H9 (cell line): ENCODE results near the gene MX2. TPM values are rescaled to one million over a fixed set of nuclear protein-coding genes. Genes with fewer than 3 reads are reported as not detected.

Experiments
- DNase-seq: peaks from one replicate; pipeline ENCODE4 v3.0.0-alpha.2; 2017
- H2AFZ ChIP-seq: one replicate; pipeline ENCODE4 v1.6.1; 2013; ENCODE audit warnings: mild to moderate bottlenecking, low read length, control low read depth, moderate library complexity
- H2AK5ac ChIP-seq: 2 replicates; pipeline ENCODE4 v1.6.1; 2013; ENCODE audit warnings: low read length, control low read depth, mixed read lengths; ENCODE audit not compliant: insufficient read length
- H2BK120ac ChIP-seq: one replicate; pipeline ENCODE4 v1.6.1; 2013; ENCODE audit warnings: low read depth, mild to moderate bottlenecking, low read length, control low read depth, inconsistent platforms; ENCODE audit not compliant: poor library complexity, severe bottlenecking
- H2BK12ac ChIP-seq: 2 replicates; pipeline ENCODE4 v1.6.1; 2013; ENCODE audit warnings: low read length, control low read depth, mixed read lengths, low read depth; ENCODE audit not compliant: insufficient read length
- H2BK15ac ChIP-seq: 2 replicates; pipeline ENCODE4 v1.6.1; 2013; ENCODE audit warnings: low read depth, low read length, control low read depth
- H2BK20ac ChIP-seq: one replicate; pipeline ENCODE4 v1.6.1; 2013; ENCODE audit warnings: low read depth, mild to moderate bottlenecking, low read length, control low read depth, inconsistent platforms; ENCODE audit not compliant: poor library complexity, severe bottlenecking
- H2BK5ac ChIP-seq: 2 replicates; pipeline ENCODE4 v1.6.1; 2013; ENCODE audit warnings: low read length, control low read depth, mixed read lengths; ENCODE audit not compliant: insufficient read length
- H3K14ac ChIP-seq: 2 replicates; pipeline ENCODE4 v1.6.1; 2013; ENCODE audit warnings: low read length, control low read depth; ENCODE audit not compliant: insufficient read depth
- H3K18ac ChIP-seq: 2 replicates; pipeline ENCODE4 v1.6.1; 2013; ENCODE audit warnings: low read depth, mild to moderate bottlenecking, mixed read lengths, low read length, control low read depth; ENCODE audit not compliant: insufficient read length
- H3K23ac ChIP-seq: 2 replicates; pipeline ENCODE4 v1.6.1; 2013; ENCODE audit warnings: low read length, control low read depth, mixed read lengths, low read depth; ENCODE audit not compliant: insufficient read length
- H3K23me2 ChIP-seq: 2 replicates; pipeline ENCODE4 v1.6.1; 2013; ENCODE audit warnings: low read depth, mild to moderate bottlenecking, mixed read lengths, low read length, control low read depth; ENCODE audit not compliant: insufficient read length, poor library complexity, severe bottlenecking
- H3K27ac ChIP-seq: 2 replicates; pipeline ENCODE4 v1.5.1; 2013; ENCODE audit warnings: low read length, control low read depth, mixed read lengths, low read depth; ENCODE audit not compliant: insufficient read length
- H3K27me3 ChIP-seq: 2 replicates; pipeline ENCODE4 v1.6.1; 2013; ENCODE audit warnings: low read length, control low read depth, inconsistent platforms; ENCODE audit not compliant: insufficient read depth
- H3K4ac ChIP-seq: 2 replicates; pipeline ENCODE4 v1.6.1; 2013; ENCODE audit warnings: low read depth, mild to moderate bottlenecking, control low read depth, inconsistent platforms, low read length, moderate library complexity
- H3K4me1 ChIP-seq: 2 replicates; pipeline ENCODE4 v1.6.1; 2013; ENCODE audit warnings: low read length, control low read depth, inconsistent platforms; ENCODE audit not compliant: insufficient read depth
- H3K4me2 ChIP-seq: 2 replicates; pipeline ENCODE4 v1.6.1; 2013; ENCODE audit warnings: low read length, control low read depth, mixed read lengths; ENCODE audit not compliant: insufficient read length, insufficient read depth
- H3K56ac ChIP-seq: 2 replicates; pipeline ENCODE4 v1.6.1; 2013; ENCODE audit warnings: low read depth, mild to moderate bottlenecking, mixed read lengths, low read length, control low read depth; ENCODE audit not compliant: insufficient read length
- H3K79me1 ChIP-seq: 2 replicates; pipeline ENCODE4 v1.6.1; 2013; ENCODE audit warnings: low read depth, mild to moderate bottlenecking, moderate library complexity, low read length, control low read depth, inconsistent platforms; ENCODE audit not compliant: insufficient read depth, poor library complexity, severe bottlenecking
- H3K79me2 ChIP-seq: 2 replicates; pipeline ENCODE4 v1.6.1; 2013; ENCODE audit warnings: low read length, control low read depth, inconsistent platforms; ENCODE audit not compliant: insufficient read depth
- H3K9ac ChIP-seq: 2 replicates; pipeline ENCODE4 v1.6.1; 2013; ENCODE audit warnings: low read length, control low read depth, mixed read lengths; ENCODE audit not compliant: insufficient read length; ENCODE audit errors: extremely low read depth
- H3K9me3 ChIP-seq: one replicate; pipeline ENCODE4 v1.6.1; 2013; ENCODE audit warnings: low read depth, low read length, inconsistent platforms; ENCODE audit not compliant: control insufficient read depth
- H3T11ph ChIP-seq: one replicate; pipeline ENCODE4 v1.6.1; 2013; ENCODE audit warnings: mild to moderate bottlenecking, low read length, control low read depth, inconsistent platforms
- H4K20me1 ChIP-seq: one replicate; pipeline ENCODE4 v1.6.1; 2013; ENCODE audit not compliant: control insufficient read depth, insufficient read length, insufficient read depth
- H4K5ac ChIP-seq: 2 replicates; pipeline ENCODE4 v1.6.1; 2013; ENCODE audit warnings: low read depth, mild to moderate bottlenecking, mixed read lengths, low read length, control low read depth; ENCODE audit not compliant: insufficient read length
- H4K8ac ChIP-seq: replicated peaks from 2 replicates; pipeline ENCODE4 v1.6.1; 2013; ENCODE audit warnings: low read length, control low read depth, mixed read lengths, low read depth; ENCODE audit not compliant: insufficient read length
- H4K91ac ChIP-seq: 2 replicates; pipeline ENCODE4 v1.6.1; 2013; ENCODE audit warnings: low read depth, mild to moderate bottlenecking, moderate library complexity, mixed read lengths, low read length, control low read depth; ENCODE audit not compliant: insufficient read length
- H3K27ac Mint-ChIP-seq, 3 experiments: 2 replicates in 2 of 3; 3 replicates in 1 of 3; pipeline ENCODE4 v1.8.0; 2020 to 2021; ENCODE audit warnings: mixed read lengths in 3 of 3, mild to moderate bottlenecking in 1 of 3, moderate library complexity in 1 of 3
- H3K27me3 Mint-ChIP-seq: 2 replicates; pipeline ENCODE4 v1.8.0; 2021; ENCODE audit warnings: low read depth, mild to moderate bottlenecking, moderate library complexity, mixed read lengths
- H3K36me3 Mint-ChIP-seq, 3 experiments: 2 replicates in 2 of 3; 3 replicates in 1 of 3; pipeline ENCODE4 v1.8.0; 2020 to 2021; ENCODE audit warnings: low read depth in 3 of 3, mixed read lengths in 3 of 3; ENCODE audit not compliant: insufficient read depth in 1 of 3
- H3K4me1 Mint-ChIP-seq, 2 experiments: 2 replicates each; pipeline ENCODE4 v1.8.0; 2020; ENCODE audit warnings: mixed read lengths in 2 of 2
- H3K4me3 Mint-ChIP-seq, 2 experiments: 2 replicates in 1 of 2; 3 replicates in 1 of 2; pipeline ENCODE4 v1.8.0; 2020 to 2021; ENCODE audit warnings: mild to moderate bottlenecking in 2 of 2, mixed read lengths in 2 of 2, moderate library complexity in 1 of 2
- H3K9me3 Mint-ChIP-seq, 2 experiments: 2 replicates in 1 of 2; 3 replicates in 1 of 2; pipeline ENCODE4 v1.8.0; 2020; ENCODE audit warnings: mild to moderate bottlenecking in 2 of 2, mixed read lengths in 2 of 2, moderate library complexity in 1 of 2
- CTCF ChIP-seq: fragments of 200-600 bp; sonication (generic); conservative IDR thresholded peaks from 3 replicates; pipeline ENCODE4 v1.8.0; 2021; ENCODE audit warnings: antibody characterized with exemption, mild to moderate bottlenecking
- WGBS: extraction: QIAGEN DNeasy Blood & Tissue Kit; methylation state at CpG from one replicate; pipeline ENCODE4 v1.1.7; 2013; ENCODE audit warnings: missing lambda C conversion rate, low lambda C conversion rate, mixed read lengths; ENCODE audit not compliant: insufficient read length; ENCODE audit errors: extremely low coverage; 5-methylcytosine and 5-hydroxymethylcytosine counted together
- total RNA-seq: library from RNA; stranded (reverse); gene quantifications from 2 replicates; pipeline ENCODE4 v1.2.1, GENCODE V29; 2021

The MX2 gene
- total RNA-seq, 1 experiment from 2014 or later, result 1.8 TPM

GRCh38 chr21:41431788-41432548, 70.1 kb downstream of the MX2 start:
- Mint-ChIP-seq H3K36me3 (peaks cover 8 to 31% (median 12%) of the 10 kb centered on the region in 3 experiments), H3K4me1 (peaks cover 25% of the 10 kb centered on the region in 2 experiments), H3K9me3 (peaks cover 5 to 6% of the 10 kb centered on the region in 2 experiments; a peak in 4 of 5 replicates), H3K27ac (peak overlapping the region in 1 of 3 experiments; percentile 19; a peak in 1 of 7 replicates), H3K27me3 (peaks cover 16% of the 10 kb centered on the region), H3K4me3 (no peak overlapping the region)
- Histone ChIP-seq H3K4me1 (peaks cover 5% of the 10 kb centered on the region; the same call in 1 of the 2 replicates), H4K5ac (no peak overlapping the region), H3K23ac (no peak overlapping the region), H3K79me1 (no peaks in the 10 kb centered on the region), H3K23me2 (no peaks in the 10 kb centered on the region), H3K4ac (no peak overlapping the region), H3K4me2 (no peak overlapping the region), H3K9me3 (no peaks in the 10 kb centered on the region), H3K18ac (no peak overlapping the region), H3K9ac (no peak overlapping the region), H2AK5ac (no peak overlapping the region), H3T11ph (no peak overlapping the region), H3K27me3 (no peaks in the 10 kb centered on the region; the same call in 1 of the 2 replicates), H3K79me2 (no peaks in the 10 kb centered on the region), H4K20me1 (no peaks in the 10 kb centered on the region), H3K56ac (no peak overlapping the region), H4K8ac (no peak overlapping the region), H2BK5ac (no peak overlapping the region), H2AFZ (no peak overlapping the region), H2BK20ac (no peak overlapping the region), H2BK12ac (no peak overlapping the region), H3K14ac (no peak overlapping the region), H4K91ac (no peak overlapping the region), H2BK15ac (no peak overlapping the region), H2BK120ac (no peak overlapping the region), H3K27ac (no peak overlapping the region)
- WGBS, result no CpG with 5 or more reads among the region's 16 CpGs
- DNase-seq, result peak; percentile 13
- TF ChIP-seq CTCF, result no peak
